H9 (cell line): ENCODE results near the gene KLF6. TPM values are rescaled to one million over a fixed set of nuclear protein-coding genes. Genes with fewer than 3 reads are reported as not detected.
A peak's percentile ranks its signal among the peaks of the same experiment; 100 is the strongest.

Source experiments
- DNase-seq: peaks from one replicate; pipeline ENCODE4 v3.0.0-alpha.2; 2017
- H2AFZ ChIP-seq: one replicate; pipeline ENCODE4 v1.6.1; 2013; ENCODE audit warnings: mild to moderate bottlenecking, low read length, control low read depth, moderate library complexity
- H2AK5ac ChIP-seq: 2 replicates; pipeline ENCODE4 v1.6.1; 2013; ENCODE audit warnings: low read length, control low read depth, mixed read lengths; ENCODE audit not compliant: insufficient read length
- H2BK120ac ChIP-seq: one replicate; pipeline ENCODE4 v1.6.1; 2013; ENCODE audit warnings: low read depth, mild to moderate bottlenecking, low read length, control low read depth, inconsistent platforms; ENCODE audit not compliant: poor library complexity, severe bottlenecking
- H2BK12ac ChIP-seq: 2 replicates; pipeline ENCODE4 v1.6.1; 2013; ENCODE audit warnings: low read length, control low read depth, mixed read lengths, low read depth; ENCODE audit not compliant: insufficient read length
- H2BK15ac ChIP-seq: 2 replicates; pipeline ENCODE4 v1.6.1; 2013; ENCODE audit warnings: low read depth, low read length, control low read depth
- H2BK20ac ChIP-seq: one replicate; pipeline ENCODE4 v1.6.1; 2013; ENCODE audit warnings: low read depth, mild to moderate bottlenecking, low read length, control low read depth, inconsistent platforms; ENCODE audit not compliant: poor library complexity, severe bottlenecking
- H2BK5ac ChIP-seq: 2 replicates; pipeline ENCODE4 v1.6.1; 2013; ENCODE audit warnings: low read length, control low read depth, mixed read lengths; ENCODE audit not compliant: insufficient read length
- H3K14ac ChIP-seq: 2 replicates; pipeline ENCODE4 v1.6.1; 2013; ENCODE audit warnings: low read length, control low read depth; ENCODE audit not compliant: insufficient read depth
- H3K18ac ChIP-seq: 2 replicates; pipeline ENCODE4 v1.6.1; 2013; ENCODE audit warnings: low read depth, mild to moderate bottlenecking, mixed read lengths, low read length, control low read depth; ENCODE audit not compliant: insufficient read length
- H3K23ac ChIP-seq: 2 replicates; pipeline ENCODE4 v1.6.1; 2013; ENCODE audit warnings: low read length, control low read depth, mixed read lengths, low read depth; ENCODE audit not compliant: insufficient read length
- H3K23me2 ChIP-seq: 2 replicates; pipeline ENCODE4 v1.6.1; 2013; ENCODE audit warnings: low read depth, mild to moderate bottlenecking, mixed read lengths, low read length, control low read depth; ENCODE audit not compliant: insufficient read length, poor library complexity, severe bottlenecking
- H3K27ac ChIP-seq: 2 replicates; pipeline ENCODE4 v1.5.1; 2013; ENCODE audit warnings: low read length, control low read depth, mixed read lengths, low read depth; ENCODE audit not compliant: insufficient read length
- H3K27me3 ChIP-seq: 2 replicates; pipeline ENCODE4 v1.6.1; 2013; ENCODE audit warnings: low read length, control low read depth, inconsistent platforms; ENCODE audit not compliant: insufficient read depth
- H3K4ac ChIP-seq: 2 replicates; pipeline ENCODE4 v1.6.1; 2013; ENCODE audit warnings: low read depth, mild to moderate bottlenecking, control low read depth, inconsistent platforms, low read length, moderate library complexity
- H3K4me1 ChIP-seq: 2 replicates; pipeline ENCODE4 v1.6.1; 2013; ENCODE audit warnings: low read length, control low read depth, inconsistent platforms; ENCODE audit not compliant: insufficient read depth
- H3K4me2 ChIP-seq: 2 replicates; pipeline ENCODE4 v1.6.1; 2013; ENCODE audit warnings: low read length, control low read depth, mixed read lengths; ENCODE audit not compliant: insufficient read length, insufficient read depth
- H3K56ac ChIP-seq: 2 replicates; pipeline ENCODE4 v1.6.1; 2013; ENCODE audit warnings: low read depth, mild to moderate bottlenecking, mixed read lengths, low read length, control low read depth; ENCODE audit not compliant: insufficient read length
- H3K79me1 ChIP-seq: 2 replicates; pipeline ENCODE4 v1.6.1; 2013; ENCODE audit warnings: low read depth, mild to moderate bottlenecking, moderate library complexity, low read length, control low read depth, inconsistent platforms; ENCODE audit not compliant: insufficient read depth, poor library complexity, severe bottlenecking
- H3K79me2 ChIP-seq: 2 replicates; pipeline ENCODE4 v1.6.1; 2013; ENCODE audit warnings: low read length, control low read depth, inconsistent platforms; ENCODE audit not compliant: insufficient read depth
- H3K9ac ChIP-seq: 2 replicates; pipeline ENCODE4 v1.6.1; 2013; ENCODE audit warnings: low read length, control low read depth, mixed read lengths; ENCODE audit not compliant: insufficient read length; ENCODE audit errors: extremely low read depth
- H3K9me3 ChIP-seq: one replicate; pipeline ENCODE4 v1.6.1; 2013; ENCODE audit warnings: low read depth, low read length, inconsistent platforms; ENCODE audit not compliant: control insufficient read depth
- H3T11ph ChIP-seq: one replicate; pipeline ENCODE4 v1.6.1; 2013; ENCODE audit warnings: mild to moderate bottlenecking, low read length, control low read depth, inconsistent platforms
- H4K20me1 ChIP-seq: one replicate; pipeline ENCODE4 v1.6.1; 2013; ENCODE audit not compliant: control insufficient read depth, insufficient read length, insufficient read depth
- H4K5ac ChIP-seq: 2 replicates; pipeline ENCODE4 v1.6.1; 2013; ENCODE audit warnings: low read depth, mild to moderate bottlenecking, mixed read lengths, low read length, control low read depth; ENCODE audit not compliant: insufficient read length
- H4K8ac ChIP-seq: replicated peaks from 2 replicates; pipeline ENCODE4 v1.6.1; 2013; ENCODE audit warnings: low read length, control low read depth, mixed read lengths, low read depth; ENCODE audit not compliant: insufficient read length
- H4K91ac ChIP-seq: 2 replicates; pipeline ENCODE4 v1.6.1; 2013; ENCODE audit warnings: low read depth, mild to moderate bottlenecking, moderate library complexity, mixed read lengths, low read length, control low read depth; ENCODE audit not compliant: insufficient read length
- H3K27ac Mint-ChIP-seq, 3 experiments: 2 replicates in 2 of 3; 3 replicates in 1 of 3; pipeline ENCODE4 v1.8.0; 2020 to 2021; ENCODE audit warnings: mixed read lengths in 3 of 3, mild to moderate bottlenecking in 1 of 3, moderate library complexity in 1 of 3
- H3K27me3 Mint-ChIP-seq: 2 replicates; pipeline ENCODE4 v1.8.0; 2021; ENCODE audit warnings: low read depth, mild to moderate bottlenecking, moderate library complexity, mixed read lengths
- H3K36me3 Mint-ChIP-seq, 3 experiments: 2 replicates in 2 of 3; 3 replicates in 1 of 3; pipeline ENCODE4 v1.8.0; 2020 to 2021; ENCODE audit warnings: low read depth in 3 of 3, mixed read lengths in 3 of 3; ENCODE audit not compliant: insufficient read depth in 1 of 3
- H3K4me1 Mint-ChIP-seq, 2 experiments: 2 replicates each; pipeline ENCODE4 v1.8.0; 2020; ENCODE audit warnings: mixed read lengths in 2 of 2
- H3K4me3 Mint-ChIP-seq, 2 experiments: 2 replicates in 1 of 2; 3 replicates in 1 of 2; pipeline ENCODE4 v1.8.0; 2020 to 2021; ENCODE audit warnings: mild to moderate bottlenecking in 2 of 2, mixed read lengths in 2 of 2, moderate library complexity in 1 of 2
- H3K9me3 Mint-ChIP-seq, 2 experiments: 2 replicates in 1 of 2; 3 replicates in 1 of 2; pipeline ENCODE4 v1.8.0; 2020; ENCODE audit warnings: mild to moderate bottlenecking in 2 of 2, mixed read lengths in 2 of 2, moderate library complexity in 1 of 2
- CTCF ChIP-seq: fragments of 200-600 bp; sonication (generic); conservative IDR thresholded peaks from 3 replicates; pipeline ENCODE4 v1.8.0; 2021; ENCODE audit warnings: antibody characterized with exemption, mild to moderate bottlenecking
- WGBS: extraction: QIAGEN DNeasy Blood & Tissue Kit; methylation state at CpG from one replicate; pipeline ENCODE4 v1.1.7; 2013; ENCODE audit warnings: missing lambda C conversion rate, low lambda C conversion rate, mixed read lengths; ENCODE audit not compliant: insufficient read length; ENCODE audit errors: extremely low coverage; 5-methylcytosine and 5-hydroxymethylcytosine counted together
- total RNA-seq: library from RNA; stranded (reverse); gene quantifications from 2 replicates; pipeline ENCODE4 v1.2.1, GENCODE V29; 2021

The KLF6 gene
- total RNA-seq, 1 experiment from 2014 or later: 19.3 TPM

- 0 out of 2 replicates have a peak, but pooled peaks cover 2% of the 10 kb centered on the region for H3K27me3 ChIP-seq
- H4K20me1 ChIP-seq: no peaks in the 10 kb centered on the region
- H2BK20ac ChIP-seq: no peak overlapping the region
- H3K4me2 ChIP-seq: no peak overlapping the region
- H3K9me3 ChIP-seq: no peaks in the 10 kb centered on the region
- peaks cover 24 to 30% of the 10 kb centered on the region in 2 experiments for H3K4me1 Mint-ChIP-seq
- H2BK12ac ChIP-seq: no peak overlapping the region
- H3K79me1 ChIP-seq: no peaks in the 10 kb centered on the region
- no peak overlapping the region for H2AFZ ChIP-seq
- DNase-seq: no peak
- H3K9ac ChIP-seq: no peak overlapping the region
- H3K23ac ChIP-seq: no peak overlapping the region
- H3K79me2 ChIP-seq: no peaks in the 10 kb centered on the region
- no peak overlapping the region for H3K56ac ChIP-seq
- no peak for TF ChIP-seq CTCF
- no peaks in the 10 kb centered on the region for H3K36me3 Mint-ChIP-seq
- H3K27me3 Mint-ChIP-seq: peaks cover 13% of the 10 kb centered on the region
- H3K4me1 ChIP-seq: no peaks in the 10 kb centered on the region; the same call in 1 of the 2 replicates
- no peak overlapping the region for H2BK120ac ChIP-seq
- no peak overlapping the region for H3K14ac ChIP-seq
- no peak overlapping the region for H4K8ac ChIP-seq
- no peak overlapping the region for H3K18ac ChIP-seq
- WGBS: no CpG with 5 or more reads among the region's 2 CpGs
- H2AK5ac ChIP-seq: no peak overlapping the region
- no peak overlapping the region for H2BK15ac ChIP-seq
- peak overlapping the region in 1 of 3 experiments; percentile 72; a peak in 2 of 7 replicates for H3K27ac Mint-ChIP-seq
- no peak overlapping the region for H3K27ac ChIP-seq
- H3K4me3 Mint-ChIP-seq: no peak overlapping the region
- no peaks in the 10 kb centered on the region for H3K9me3 Mint-ChIP-seq
- H3T11ph ChIP-seq: no peak overlapping the region
- H4K91ac ChIP-seq: no peak overlapping the region
- no peak overlapping the region for H3K4ac ChIP-seq
- H4K5ac ChIP-seq: no peak overlapping the region
- no peak overlapping the region for H2BK5ac ChIP-seq
- no peaks in the 10 kb centered on the region for H3K23me2 ChIP-seq
Observed at GRCh38 chr10:3759397-3759796, 25.6 kb downstream of the KLF6 start.
